ENCODE measurements around the gene TRAK1.

- TF ChIP-seq, protein P1, sequence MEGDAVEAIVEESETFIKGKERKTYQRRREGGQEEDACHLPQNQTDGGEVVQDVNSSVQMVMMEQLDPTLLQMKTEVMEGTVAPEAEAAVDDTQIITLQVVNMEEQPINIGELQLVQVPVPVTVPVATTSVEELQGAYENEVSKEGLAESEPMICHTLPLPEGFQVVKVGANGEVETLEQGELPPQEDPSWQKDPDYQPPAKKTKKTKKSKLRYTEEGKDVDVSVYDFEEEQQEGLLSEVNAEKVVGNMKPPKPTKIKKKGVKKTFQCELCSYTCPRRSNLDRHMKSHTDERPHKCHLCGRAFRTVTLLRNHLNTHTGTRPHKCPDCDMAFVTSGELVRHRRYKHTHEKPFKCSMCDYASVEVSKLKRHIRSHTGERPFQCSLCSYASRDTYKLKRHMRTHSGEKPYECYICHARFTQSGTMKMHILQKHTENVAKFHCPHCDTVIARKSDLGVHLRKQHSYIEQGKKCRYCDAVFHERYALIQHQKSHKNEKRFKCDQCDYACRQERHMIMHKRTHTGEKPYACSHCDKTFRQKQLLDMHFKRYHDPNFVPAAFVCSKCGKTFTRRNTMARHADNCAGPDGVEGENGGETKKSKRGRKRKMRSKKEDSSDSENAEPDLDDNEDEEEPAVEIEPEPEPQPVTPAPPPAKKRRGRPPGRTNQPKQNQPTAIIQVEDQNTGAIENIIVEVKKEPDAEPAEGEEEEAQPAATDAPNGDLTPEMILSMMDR (IDR thresholded peaks at IDR 0.05), result no peak
- TF ChIP-seq EZH2 (IDR thresholded peaks at IDR 0.05; ENCODE audit: borderline replicate concordance, insufficient read depth, low read depth, low read length, poor library complexity, severe bottlenecking), result no peak
Measured at GRCh38 chr3:42184651-42185443, 93.7 kb downstream of the TRAK1 start.

Data from B cell (primary cell).